Vagina (tissue), 2 donors: ENCODE results near the gene BMP10.

ENCODE experiments used
- CTCF ChIP-seq, 3 experiments: fragments of 450-650 bp in 2 of 3; fragments of 200-600 bp in 1 of 3; sonication (generic) in 1 of 3; IDR thresholded peaks; one replicate each; pipeline ENCODE4 v1.5.1; 2017 to 2019; ENCODE audit warnings: antibody characterized with exemption in 3 of 3, mild to moderate bottlenecking in 2 of 3, moderate library complexity in 2 of 3
- POLR2A ChIP-seq, 2 donors: fragments of 450-650 bp; IDR thresholded peaks; one replicate each; pipeline ENCODE4 v1.6.1; 2017; ENCODE audit warnings: antibody characterized with exemption in 2 of 2, mild to moderate bottlenecking in 2 of 2, moderate library complexity in 2 of 2

GRCh38 chr2:68911709-68912108 lies 40.5 kb upstream of the BMP10 start:
- no peak for TF ChIP-seq POLR2A (IDR thresholded peaks at IDR 0.05)
- no peak for TF ChIP-seq CTCF (IDR thresholded peaks at IDR 0.05)
